Measurements from ENCODE around the gene ATXN7L1.

ATXN7L1 gene

GRCh38 chr7:105648561-105649401, 227.6 kb downstream of the ATXN7L1 start:
- DNase-seq (ENCODE audit: low spot score), result no peak

GRCh38 chr7:105647591-105647990, 228.8 kb downstream of the ATXN7L1 start:
- no peak for DNase-seq (ENCODE audit: low spot score)

- DNase-seq (ENCODE audit: low spot score), result no peak
Measured at GRCh38 chr7:105644937-105645336, 231.5 kb downstream of the ATXN7L1 start.

GRCh38 chr7:105643851-105644250, 232.5 kb downstream of the ATXN7L1 start:
- no peak for DNase-seq (ENCODE audit: low spot score)

GRCh38 chr7:105643384-105643783, 233.0 kb downstream of the ATXN7L1 start:
- DNase-seq (ENCODE audit: low spot score), result no peak

- DNase-seq (ENCODE audit: low spot score), result no peak
Measured at GRCh38 chr7:105642264-105642663, 234.1 kb downstream of the ATXN7L1 start.

- DNase-seq (ENCODE audit: low spot score), result no peak
Measured at GRCh38 chr7:105640956-105641810, 235.2 kb downstream of the ATXN7L1 start.

- DNase-seq (ENCODE audit: low spot score), result no peak
Measured at GRCh38 chr7:105639667-105640493, 236.5 kb downstream of the ATXN7L1 start.

GRCh38 chr7:105638902-105639495, 237.4 kb downstream of the ATXN7L1 start:
- no peak for DNase-seq (ENCODE audit: low spot score)

- DNase-seq (ENCODE audit: low spot score), result no peak
Measured at GRCh38 chr7:105638334-105638733, 238.1 kb downstream of the ATXN7L1 start.

GRCh38 chr7:105637755-105638154, 238.6 kb downstream of the ATXN7L1 start:
- no peak for DNase-seq (ENCODE audit: low spot score)

- DNase-seq (ENCODE audit: low spot score), result no peak
Measured at GRCh38 chr7:105636982-105637381, 239.4 kb downstream of the ATXN7L1 start.

- DNase-seq (ENCODE audit: low spot score), result no peak
Measured at GRCh38 chr7:105635197-105635596, 241.2 kb downstream of the ATXN7L1 start.

GRCh38 chr7:105625986-105626385, 250.4 kb downstream of the ATXN7L1 start:
- no peak for DNase-seq (ENCODE audit: low spot score)

GRCh38 chr7:105623906-105624305, 252.5 kb downstream of the ATXN7L1 start:
- DNase-seq (ENCODE audit: low spot score), result no peak

- no peak for DNase-seq (ENCODE audit: low spot score)
Measured at GRCh38 chr7:105623378-105623777, 253.0 kb downstream of the ATXN7L1 start.

- peak; percentile 66 for DNase-seq (ENCODE audit: low spot score)
Measured at GRCh38 chr7:105622106-105622731, 254.2 kb downstream of the ATXN7L1 start.

- peak; percentile 55 for DNase-seq (ENCODE audit: low spot score)
Measured at GRCh38 chr7:105621617-105622016, 254.8 kb downstream of the ATXN7L1 start.

- DNase-seq (ENCODE audit: low spot score), result no peak
Measured at GRCh38 chr7:105621176-105621575, 255.2 kb downstream of the ATXN7L1 start.

GRCh38 chr7:105619590-105619989, 256.8 kb downstream of the ATXN7L1 start:
- DNase-seq (ENCODE audit: low spot score), result no peak

GRCh38 chr7:105618016-105618296, 258.4 kb downstream of the ATXN7L1 start:
- no peak for DNase-seq (ENCODE audit: low spot score)

Data from putamen (tissue), 1 donor.